ENCODE results near the gene HEXD.

Gene HEXD

GRCh38 chr17:82382933-82383255 is 35.3 kb upstream of the HEXD start:
- DNase-seq = no peak

GRCh38 chr17:82383411-82383810 is 34.7 kb upstream of the HEXD start:
- DNase-seq = no peak

GRCh38 chr17:82384051-82384729 is 34.0 kb upstream of the HEXD start:
- peak; percentile 17 for DNase-seq

GRCh38 chr17:82384730-82385481 is 33.2 kb upstream of the HEXD start:
- DNase-seq = peak; percentile 87

- no peak for DNase-seq
Measured at GRCh38 chr17:82385559-82386254, 32.4 kb upstream of the HEXD start.

GRCh38 chr17:82386255-82386831 is 31.8 kb upstream of the HEXD start:
- no peak for DNase-seq

GRCh38 chr17:82386881-82387704 is 31.1 kb upstream of the HEXD start:
- DNase-seq = no peak

GRCh38 chr17:82387705-82388106 is 30.4 kb upstream of the HEXD start:
- no peak for DNase-seq

GRCh38 chr17:82388223-82388921 is 29.8 kb upstream of the HEXD start:
- no peak for DNase-seq

GRCh38 chr17:82388922-82389283 is 29.2 kb upstream of the HEXD start:
- DNase-seq = no peak

- no peak for DNase-seq
Measured at GRCh38 chr17:82389379-82389778, 28.8 kb upstream of the HEXD start.

- DNase-seq = no peak
Measured at GRCh38 chr17:82390015-82390859, 27.9 kb upstream of the HEXD start.

GRCh38 chr17:82390860-82391435 is 27.2 kb upstream of the HEXD start:
- DNase-seq = no peak

GRCh38 chr17:82391496-82392066 is 26.6 kb upstream of the HEXD start:
- DNase-seq = no peak

- DNase-seq = no peak
Measured at GRCh38 chr17:82392209-82392920, 25.8 kb upstream of the HEXD start.

- DNase-seq = no peak
Measured at GRCh38 chr17:82392941-82393340, 25.2 kb upstream of the HEXD start.

GRCh38 chr17:82394278-82394677 is 23.9 kb upstream of the HEXD start:
- DNase-seq = no peak

GRCh38 chr17:82396601-82397435 is 21.3 kb upstream of the HEXD start:
- no peak for DNase-seq
